ENCODE data around the gene FRS2.

GRCh38 chr12:69602954-69603353, 132.8 kb downstream of the FRS2 start:
- TF ChIP-seq CTCF (IDR thresholded peaks at IDR 0.05) (no peak), POLR2A (IDR thresholded peaks at IDR 0.05) (no peak)

Data from esophagus squamous epithelium (tissue), 4 donors.